Ishikawa (cell line): ENCODE results near the gene ERBB4.

Experiments
- CEBPB ChIP-seq: IDR thresholded peaks from 2 replicates; pipeline ENCODE4 v1.6.1; 2012
- CREB1 ChIP-seq: IDR thresholded peaks from 2 replicates; pipeline ENCODE4 v1.6.1; 2012; ENCODE audit warnings: low read depth
- EGR1 ChIP-seq: IDR thresholded peaks from 2 replicates; pipeline ENCODE4 v1.6.1; 2012
- EP300 ChIP-seq: IDR thresholded peaks from 2 replicates; pipeline ENCODE4 v1.6.1; 2012; ENCODE audit warnings: borderline replicate concordance
- FOXM1 ChIP-seq: IDR thresholded peaks from 2 replicates; pipeline ENCODE4 v1.6.1; 2012; ENCODE audit warnings: low read depth, borderline replicate concordance
- NFIC ChIP-seq: IDR thresholded peaks from 2 replicates; pipeline ENCODE4 v1.6.1; 2012
- RAD21 ChIP-seq: IDR thresholded peaks from 2 replicates; pipeline ENCODE4 v1.6.1; 2012; ENCODE audit warnings: low read depth
- TAF1 ChIP-seq: IDR thresholded peaks from 2 replicates; pipeline ENCODE4 v1.6.1; 2012; ENCODE audit warnings: low read depth, mild to moderate bottlenecking
- TCF12 ChIP-seq: IDR thresholded peaks from 2 replicates; pipeline ENCODE4 v1.6.1; 2012; ENCODE audit warnings: low read depth
- TEAD4 ChIP-seq: IDR thresholded peaks from 2 replicates; pipeline ENCODE4 v1.6.1; 2012
- YY1 ChIP-seq: IDR thresholded peaks from 2 replicates; pipeline ENCODE4 v1.6.1; 2012; ENCODE audit warnings: low read depth
- ZBTB7A ChIP-seq: IDR thresholded peaks from 2 replicates; pipeline ENCODE4 v1.6.1; 2012; ENCODE audit warnings: low read depth
- TF ChIP-seq, protein P1 (sequence below): IDR thresholded peaks from 2 replicates; pipeline ENCODE4 v1.6.1; 2012
- TF ChIP-seq, protein P2 (sequence below): IDR thresholded peaks from 2 replicates; pipeline ENCODE4 v1.6.1; 2012
- TF ChIP-seq, protein P3 (sequence below): IDR thresholded peaks from 2 replicates; pipeline ENCODE4 v1.6.1; 2012; ENCODE audit warnings: low read depth, mild to moderate bottlenecking

Gene ERBB4

GRCh38 chr2:212195626-212196025 is 343.0 kb downstream of the ERBB4 start:
- no peak for TF ChIP-seq ZBTB7A
- TF ChIP-seq TAF1, result no peak
- no peak for TF ChIP-seq RAD21
- no peak for TF ChIP-seq CEBPB
- no peak for TF ChIP-seq EGR1
- TF ChIP-seq NFIC, result no peak
- no peak for TF ChIP-seq CREB1
- TF ChIP-seq, protein P1, sequence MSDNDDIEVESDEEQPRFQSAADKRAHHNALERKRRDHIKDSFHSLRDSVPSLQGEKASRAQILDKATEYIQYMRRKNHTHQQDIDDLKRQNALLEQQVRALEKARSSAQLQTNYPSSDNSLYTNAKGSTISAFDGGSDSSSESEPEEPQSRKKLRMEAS, result no peak
- TF ChIP-seq, protein P2, sequence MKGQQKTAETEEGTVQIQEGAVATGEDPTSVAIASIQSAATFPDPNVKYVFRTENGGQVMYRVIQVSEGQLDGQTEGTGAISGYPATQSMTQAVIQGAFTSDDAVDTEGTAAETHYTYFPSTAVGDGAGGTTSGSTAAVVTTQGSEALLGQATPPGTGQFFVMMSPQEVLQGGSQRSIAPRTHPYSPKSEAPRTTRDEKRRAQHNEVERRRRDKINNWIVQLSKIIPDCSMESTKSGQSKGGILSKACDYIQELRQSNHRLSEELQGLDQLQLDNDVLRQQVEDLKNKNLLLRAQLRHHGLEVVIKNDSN, result no peak
- TF ChIP-seq TCF12, result no peak
- no peak for TF ChIP-seq FOXM1
- TF ChIP-seq YY1, result no peak
- TF ChIP-seq TEAD4, result no peak
- TF ChIP-seq, protein P3, sequence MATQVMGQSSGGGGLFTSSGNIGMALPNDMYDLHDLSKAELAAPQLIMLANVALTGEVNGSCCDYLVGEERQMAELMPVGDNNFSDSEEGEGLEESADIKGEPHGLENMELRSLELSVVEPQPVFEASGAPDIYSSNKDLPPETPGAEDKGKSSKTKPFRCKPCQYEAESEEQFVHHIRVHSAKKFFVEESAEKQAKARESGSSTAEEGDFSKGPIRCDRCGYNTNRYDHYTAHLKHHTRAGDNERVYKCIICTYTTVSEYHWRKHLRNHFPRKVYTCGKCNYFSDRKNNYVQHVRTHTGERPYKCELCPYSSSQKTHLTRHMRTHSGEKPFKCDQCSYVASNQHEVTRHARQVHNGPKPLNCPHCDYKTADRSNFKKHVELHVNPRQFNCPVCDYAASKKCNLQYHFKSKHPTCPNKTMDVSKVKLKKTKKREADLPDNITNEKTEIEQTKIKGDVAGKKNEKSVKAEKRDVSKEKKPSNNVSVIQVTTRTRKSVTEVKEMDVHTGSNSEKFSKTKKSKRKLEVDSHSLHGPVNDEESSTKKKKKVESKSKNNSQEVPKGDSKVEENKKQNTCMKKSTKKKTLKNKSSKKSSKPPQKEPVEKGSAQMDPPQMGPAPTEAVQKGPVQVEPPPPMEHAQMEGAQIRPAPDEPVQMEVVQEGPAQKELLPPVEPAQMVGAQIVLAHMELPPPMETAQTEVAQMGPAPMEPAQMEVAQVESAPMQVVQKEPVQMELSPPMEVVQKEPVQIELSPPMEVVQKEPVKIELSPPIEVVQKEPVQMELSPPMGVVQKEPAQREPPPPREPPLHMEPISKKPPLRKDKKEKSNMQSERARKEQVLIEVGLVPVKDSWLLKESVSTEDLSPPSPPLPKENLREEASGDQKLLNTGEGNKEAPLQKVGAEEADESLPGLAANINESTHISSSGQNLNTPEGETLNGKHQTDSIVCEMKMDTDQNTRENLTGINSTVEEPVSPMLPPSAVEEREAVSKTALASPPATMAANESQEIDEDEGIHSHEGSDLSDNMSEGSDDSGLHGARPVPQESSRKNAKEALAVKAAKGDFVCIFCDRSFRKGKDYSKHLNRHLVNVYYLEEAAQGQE, result no peak
- TF ChIP-seq EP300, result no peak

DNA sequence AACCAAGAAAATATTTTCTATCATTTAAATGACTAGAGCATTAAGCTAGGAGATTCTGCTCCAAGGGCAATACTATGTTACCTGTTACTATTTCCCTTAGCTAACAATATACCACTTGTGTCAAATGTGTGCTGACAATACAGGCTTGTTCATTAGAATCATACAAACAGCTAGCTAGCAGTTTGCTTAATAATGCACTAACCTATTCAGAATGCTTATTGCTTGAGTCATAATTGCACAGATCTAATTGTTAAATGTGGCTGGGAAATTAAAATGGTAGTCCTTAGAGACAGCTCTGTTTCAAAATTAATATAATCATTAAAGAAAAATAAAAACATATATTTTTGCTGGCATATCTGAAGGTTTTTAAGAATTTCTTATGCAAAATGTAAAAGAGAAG is 344.2 kb downstream of the ERBB4 start:
- no peak for TF ChIP-seq CEBPB
- TF ChIP-seq YY1, result no peak
- TF ChIP-seq ZBTB7A, result no peak
- no peak for TF ChIP-seq TCF12
- TF ChIP-seq NFIC, result no peak
- TF ChIP-seq, protein P1, result no peak
- no peak for TF ChIP-seq TEAD4
- no peak for TF ChIP-seq FOXM1
- no peak for TF ChIP-seq RAD21
- TF ChIP-seq TAF1, result no peak
- TF ChIP-seq, protein P2, result no peak

- TF ChIP-seq, protein P2, result no peak
- TF ChIP-seq TAF1, result no peak
- no peak for TF ChIP-seq NFIC
- TF ChIP-seq CEBPB, result no peak
- no peak for TF ChIP-seq FOXM1
- TF ChIP-seq, protein P3, result no peak
- no peak for TF ChIP-seq TEAD4
- no peak for TF ChIP-seq ZBTB7A
Measured at GRCh38 chr2:212193803-212194202, 344.8 kb downstream of the ERBB4 start.

DNA sequence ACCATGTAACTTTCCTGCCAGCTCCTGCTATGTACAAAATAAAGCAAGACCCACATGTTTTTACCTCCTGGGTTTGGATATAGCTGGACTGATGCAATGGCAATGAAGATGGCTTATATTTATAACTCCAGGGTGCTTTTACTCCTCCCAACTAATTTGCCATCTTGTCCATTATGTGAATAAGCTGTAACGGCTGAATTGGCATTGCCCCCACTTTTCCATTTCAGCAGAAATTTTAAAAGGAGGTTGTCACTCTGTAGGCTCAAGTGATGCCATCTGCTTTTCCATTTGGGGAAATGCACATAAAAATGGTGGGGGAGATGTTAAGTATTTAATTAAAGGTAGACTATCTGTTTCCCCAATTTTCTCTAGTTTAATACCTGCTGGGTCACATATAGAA is 345.5 kb downstream of the ERBB4 start:
- TF ChIP-seq, protein P2, result no peak
- no peak for TF ChIP-seq FOXM1
- TF ChIP-seq CREB1, result no peak
- no peak for TF ChIP-seq TCF12
- no peak for TF ChIP-seq EP300
- no peak for TF ChIP-seq CEBPB
- no peak for TF ChIP-seq YY1
- TF ChIP-seq, protein P3, result no peak
